H54 (cell line): ENCODE measurements around the gene GALP.
"Not testable (repeated sequence)": the region's sequence is repeated elsewhere in the genome, so short reads cannot be mapped to it uniquely, and the experiment has no call there.

Experiments used
- DNase-seq: peaks from one replicate; pipeline ENCODE4 v3.0.0; 2011; ENCODE audit warnings: low spot score, mixed read lengths; ENCODE audit not compliant: insufficient read length
- FAIRE-seq: peaks from 3 replicates; lab custom pipeline; 2011; peaks lifted over from hg19 to GRCh38; lab: Jason Lieb, UNC
- POLR2A ChIP-seq: IDR thresholded peaks from 2 replicates; pipeline ENCODE4 v1.6.1; 2011; ENCODE audit warnings: low read depth, mild to moderate bottlenecking, low read length

GALP gene

DNA sequence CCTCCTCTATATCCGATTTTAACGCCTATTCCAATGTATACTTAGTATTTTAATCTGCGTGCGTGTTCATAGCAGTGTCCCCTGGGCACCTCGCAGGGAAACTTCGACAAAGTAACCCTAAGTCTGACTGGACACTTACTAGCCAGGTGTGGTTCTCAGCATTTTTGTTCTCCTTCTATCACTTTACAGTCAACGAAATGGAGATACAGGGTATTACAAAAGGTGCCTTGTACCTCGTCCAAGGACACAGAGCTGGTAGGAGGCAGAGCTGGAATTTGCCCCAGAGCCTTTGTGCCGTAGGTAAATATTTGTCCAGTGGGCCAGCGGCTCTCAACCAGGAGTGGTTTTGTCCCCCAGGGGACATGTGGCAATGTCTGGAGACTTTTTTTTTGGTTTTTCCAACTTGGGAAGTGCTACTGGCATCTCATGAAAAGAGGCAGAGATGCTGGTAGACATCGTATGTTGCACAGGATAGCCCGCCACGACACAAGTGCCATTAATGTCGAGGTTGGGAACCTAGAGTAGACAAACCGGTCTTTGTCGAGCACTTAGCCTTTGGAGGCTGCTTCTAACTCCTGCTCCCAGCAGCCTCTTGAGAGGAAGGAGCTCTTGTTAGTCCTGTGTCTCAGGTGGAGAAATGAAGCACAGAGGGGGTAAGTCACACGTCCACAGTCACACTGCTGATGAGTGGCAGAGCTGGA, 33.6 kb upstream of the GALP start:
- DNase-seq (no peak), FAIRE-seq (no peak)

DNA sequence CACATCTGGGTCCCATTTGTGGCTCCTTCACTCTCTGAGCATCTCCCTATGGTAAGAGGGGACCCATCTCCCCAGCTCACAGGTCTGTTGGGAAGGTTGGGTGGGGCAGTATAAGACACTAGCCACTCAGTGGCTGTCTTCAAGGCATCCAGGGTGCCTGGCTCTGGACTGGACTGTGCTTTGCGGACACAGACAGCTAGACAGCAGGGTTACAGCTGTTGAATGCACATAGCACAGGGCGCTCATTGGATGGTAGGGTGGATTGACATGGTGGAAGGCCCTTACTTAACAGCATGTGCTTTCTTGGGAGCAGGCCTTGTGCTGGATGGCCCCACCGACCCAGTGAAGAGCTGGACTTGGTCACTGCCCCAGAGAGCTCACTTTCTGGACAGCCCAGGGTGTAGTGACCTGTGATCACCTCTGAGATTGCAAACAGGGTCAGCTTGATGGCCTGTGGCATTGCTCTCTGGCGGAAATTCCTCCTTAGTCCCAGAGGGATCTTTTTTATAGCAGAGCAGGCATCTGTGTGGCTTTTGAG, 32.8 kb upstream of the GALP start:
- no peak for FAIRE-seq
- no peak for TF ChIP-seq POLR2A
- DNase-seq: no peak

More for the DNA sequence above, 33.6 kb upstream of the GALP start:
- no peak for TF ChIP-seq POLR2A

DNA sequence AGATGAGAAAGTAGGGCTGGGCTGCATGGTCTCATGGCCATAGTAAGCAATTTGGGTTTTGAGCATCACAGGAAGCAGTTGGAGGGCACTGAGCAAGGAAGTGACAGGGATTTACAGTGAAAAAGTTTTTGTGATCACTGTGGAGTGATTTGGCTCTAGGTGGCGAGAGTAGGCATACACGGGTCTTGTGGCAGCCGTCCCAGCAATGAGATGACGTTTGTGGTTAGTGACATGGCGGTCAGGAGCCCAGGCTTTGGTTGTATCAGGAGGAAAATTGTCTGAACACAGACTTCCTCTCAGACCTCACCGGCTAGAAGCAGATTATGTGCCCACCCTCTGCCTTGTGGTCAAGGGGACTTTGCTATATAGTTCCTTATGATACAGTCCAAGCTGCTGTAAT, 31.4 kb upstream of the GALP start:
- no peak for DNase-seq
- no peak for TF ChIP-seq POLR2A
- no peak for FAIRE-seq

DNA sequence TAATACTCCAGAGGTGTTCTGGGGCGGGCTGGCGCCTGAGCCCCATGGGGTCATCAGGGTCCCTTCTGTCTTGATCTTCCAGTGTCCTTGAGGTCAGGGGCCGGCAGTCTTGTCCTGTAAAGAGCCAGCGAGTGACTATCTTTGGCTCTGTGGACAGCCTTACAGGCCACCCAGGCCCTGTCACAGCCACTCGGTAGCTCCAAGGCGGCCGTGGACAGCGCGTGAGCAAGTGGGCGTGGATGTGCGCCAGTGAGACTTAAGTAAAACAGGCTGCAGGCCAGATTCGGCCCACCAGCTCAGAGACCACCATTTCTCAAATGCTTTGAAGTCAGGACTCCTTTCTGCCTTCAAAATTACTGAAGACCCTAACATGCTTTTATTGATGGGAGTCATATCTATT, 31.0 kb upstream of the GALP start:
- no peak for FAIRE-seq
- TF ChIP-seq POLR2A: no peak
- no peak for DNase-seq

DNA sequence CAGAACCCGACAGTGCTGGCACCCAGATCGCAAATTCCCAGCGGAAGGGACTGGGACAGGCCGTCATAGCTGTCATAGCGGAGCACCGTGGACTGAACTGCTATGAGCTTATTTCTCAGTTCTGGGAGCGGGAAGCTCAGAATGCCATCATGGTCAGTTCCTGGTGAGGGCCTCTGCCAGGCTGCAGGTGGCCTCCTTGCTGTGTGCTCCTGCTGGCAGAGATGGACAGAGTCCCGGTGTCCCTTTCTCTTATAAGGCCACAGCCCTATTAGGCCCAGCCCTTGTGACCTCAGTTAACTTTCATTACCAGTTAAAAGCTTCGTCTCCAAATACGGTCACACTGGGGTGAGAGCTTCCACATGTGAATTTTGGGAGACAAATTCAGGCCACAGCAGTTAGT, 30.1 kb upstream of the GALP start:
- DNase-seq (no peak), FAIRE-seq (no peak)
- TF ChIP-seq POLR2A: no peak

DNA sequence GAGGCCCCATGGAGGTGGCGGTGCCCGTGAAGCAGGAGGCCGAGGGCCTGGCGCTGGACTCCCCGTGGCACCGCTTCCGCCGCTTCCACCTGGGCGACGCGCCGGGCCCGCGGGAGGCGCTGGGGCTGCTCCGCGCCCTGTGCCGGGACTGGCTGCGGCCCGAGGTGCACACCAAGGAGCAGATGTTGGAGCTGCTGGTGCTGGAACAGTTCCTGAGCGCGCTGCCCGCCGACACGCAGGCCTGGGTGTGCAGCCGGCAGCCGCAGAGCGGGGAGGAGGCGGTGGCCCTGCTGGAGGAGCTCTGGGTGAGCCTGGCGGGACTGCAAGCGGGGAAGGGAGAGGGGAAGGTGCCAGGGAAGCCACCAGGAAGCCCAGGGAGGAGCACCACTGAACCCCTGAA, 28.9 kb upstream of the GALP start:
- DNase-seq (no peak), FAIRE-seq (no peak)
- no peak for TF ChIP-seq POLR2A

DNA sequence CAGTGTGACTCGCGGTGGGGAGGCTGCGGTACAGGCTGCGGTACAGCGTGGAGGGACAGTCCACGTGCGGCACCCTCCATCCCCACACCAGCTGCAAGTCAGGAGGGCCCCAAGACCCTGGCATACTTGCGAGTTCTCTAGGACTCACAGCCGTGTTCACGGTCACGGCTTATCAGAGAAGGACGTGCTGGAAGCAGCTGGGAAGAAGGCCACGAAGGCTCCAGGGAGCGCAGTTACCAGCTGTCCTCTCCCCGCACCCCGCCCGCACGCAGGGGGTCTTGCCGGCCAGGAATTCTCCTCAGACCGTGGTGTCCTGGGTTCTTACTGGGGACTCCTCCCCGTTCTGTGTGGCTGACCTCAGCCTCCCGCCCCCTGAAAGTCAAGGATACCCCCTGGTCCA, 28.5 kb upstream of the GALP start:
- DNase-seq (no peak), FAIRE-seq (no peak)
- no peak for TF ChIP-seq POLR2A

DNA sequence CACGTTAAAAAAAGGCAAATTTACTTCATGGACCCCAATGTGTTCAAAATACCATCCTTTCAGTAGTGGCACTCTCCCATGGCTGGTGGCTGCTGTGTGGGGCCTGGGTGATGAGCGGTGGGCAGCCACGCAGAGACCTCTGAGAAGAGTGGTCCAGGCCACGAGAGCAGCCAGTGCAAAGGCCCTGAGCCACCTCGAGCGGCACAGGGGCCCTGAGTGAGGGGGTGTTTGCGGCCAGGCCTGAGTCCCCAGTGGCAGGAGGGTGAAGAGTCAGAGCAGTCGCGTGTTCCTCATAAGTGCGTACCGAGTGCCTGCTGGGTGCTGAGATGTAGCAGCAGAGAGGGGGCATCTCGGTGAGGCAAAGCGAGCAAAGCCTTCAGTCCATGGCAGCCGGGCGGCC, 27.7 kb upstream of the GALP start:
- no peak for TF ChIP-seq POLR2A
- DNase-seq: no peak
- FAIRE-seq: no peak

DNA sequence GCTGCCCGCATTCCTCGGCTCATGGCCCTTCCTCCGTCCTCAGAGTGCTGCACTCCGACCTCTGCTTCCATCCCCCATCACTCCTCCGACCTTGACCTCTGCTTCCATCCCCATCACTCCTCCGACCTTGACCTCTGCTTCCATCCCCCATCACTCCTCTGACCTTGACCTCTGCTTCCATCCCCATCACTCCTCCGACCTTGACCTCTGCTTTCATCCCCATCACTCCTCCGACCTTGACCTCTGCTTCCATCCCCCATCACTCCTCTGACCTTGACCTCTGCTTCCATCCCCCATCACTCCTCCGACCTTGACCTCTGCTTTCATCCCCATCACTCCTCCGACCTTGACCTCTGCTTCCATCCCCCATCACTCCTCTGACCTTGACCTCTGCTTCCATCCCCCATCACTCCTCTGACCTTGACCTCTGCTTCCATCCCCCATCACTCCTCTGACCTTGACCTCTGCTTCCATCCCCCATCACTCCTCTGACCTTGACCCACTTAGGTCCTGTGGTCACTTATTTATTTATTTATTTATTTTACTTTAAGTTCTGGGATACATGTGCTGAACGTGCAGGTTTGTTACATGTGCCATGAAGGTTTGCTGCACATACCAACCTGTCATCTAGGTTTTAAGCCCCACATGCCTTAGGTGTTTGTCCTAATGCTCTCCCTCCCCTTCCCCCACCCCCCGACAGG, 26.7 kb upstream of the GALP start:
- DNase-seq, FAIRE-seq: not testable (repeated sequence)

DNA sequence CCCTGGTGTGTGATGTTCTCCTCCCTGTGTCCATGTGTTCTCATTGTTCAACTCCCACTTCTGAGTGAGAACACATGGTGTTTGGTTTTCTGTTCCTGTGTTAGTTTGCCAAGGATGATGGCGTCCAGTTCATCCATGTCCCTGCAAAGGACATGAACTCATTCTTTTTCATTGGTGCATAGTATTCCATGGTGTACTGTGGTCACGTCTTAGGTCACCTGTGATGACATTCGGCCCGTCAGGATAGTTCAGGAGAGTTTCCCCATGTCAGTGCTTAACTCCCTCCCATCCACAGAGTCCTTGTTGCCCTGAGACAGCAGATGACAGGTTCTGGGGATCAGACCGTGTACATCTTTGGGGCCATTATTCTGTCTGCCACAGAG, 26.2 kb upstream of the GALP start:
- no peak for FAIRE-seq
- DNase-seq: no peak
- TF ChIP-seq POLR2A: no peak

DNA sequence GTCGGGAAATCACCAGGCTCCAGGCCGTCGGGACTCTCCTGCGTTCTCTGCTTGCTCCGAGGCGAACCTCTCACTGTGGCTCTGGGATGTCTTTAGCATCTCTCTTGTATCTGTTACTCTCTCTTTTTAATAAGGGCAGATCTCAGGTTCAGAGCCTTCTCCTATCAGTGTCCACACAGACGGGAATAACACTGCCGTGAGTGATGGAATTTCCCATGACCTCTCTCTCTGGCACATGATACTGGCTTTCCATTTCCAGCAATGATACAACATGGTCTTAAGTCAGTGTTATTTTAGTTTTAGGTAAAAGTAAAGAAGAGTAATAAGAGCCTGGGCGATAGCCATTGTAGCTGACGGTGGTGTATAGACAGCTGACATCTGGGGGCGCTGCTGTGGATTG, 25.4 kb upstream of the GALP start:
- FAIRE-seq: no peak

DNA sequence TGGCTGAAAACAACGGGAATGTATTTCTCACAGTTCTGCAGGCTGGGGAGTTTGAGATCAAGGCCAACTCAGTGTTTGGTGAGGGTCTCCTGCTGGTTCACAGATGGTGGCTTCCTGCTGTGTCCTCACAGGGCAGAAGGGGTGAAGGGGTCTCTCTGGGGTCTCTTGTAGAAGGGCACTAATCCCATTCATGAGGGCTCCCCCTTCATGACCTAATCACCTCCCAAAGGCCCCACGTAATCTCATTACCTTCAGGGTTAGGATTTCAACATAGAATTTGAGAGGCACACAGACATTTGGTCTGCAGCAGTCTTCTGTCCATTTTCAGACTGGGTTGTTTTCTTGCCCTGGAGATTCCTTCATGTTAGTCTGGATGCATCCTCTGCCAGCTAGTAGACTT, 23.2 kb upstream of the GALP start:
- FAIRE-seq: no peak
- TF ChIP-seq POLR2A: no peak

More for the DNA sequence above, 25.4 kb upstream of the GALP start:
- no peak for TF ChIP-seq POLR2A
- DNase-seq: no peak

DNA sequence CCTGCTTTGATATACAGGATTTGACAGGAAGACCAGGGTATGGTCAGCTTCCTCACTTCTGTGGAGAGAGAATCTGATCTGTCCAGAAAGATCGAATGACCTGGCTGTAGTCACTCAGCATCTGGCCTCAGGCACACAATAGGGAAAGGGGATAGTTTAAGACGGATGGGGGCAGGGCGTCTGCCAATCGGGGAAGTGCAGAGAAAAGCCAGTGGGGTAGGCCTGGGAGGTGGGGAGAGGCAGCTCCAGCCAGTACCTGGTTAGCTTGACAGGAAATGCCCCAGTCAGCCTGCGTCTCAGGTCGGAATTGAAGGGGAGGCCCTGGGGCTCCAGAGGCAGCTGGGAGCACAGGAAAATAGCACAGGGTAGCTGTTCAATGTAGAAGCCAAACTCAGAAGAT, 22.3 kb upstream of the GALP start:
- FAIRE-seq: no peak
- TF ChIP-seq POLR2A: no peak
- no peak for DNase-seq

More for the DNA sequence above, 23.2 kb upstream of the GALP start:
- no peak for DNase-seq

DNA sequence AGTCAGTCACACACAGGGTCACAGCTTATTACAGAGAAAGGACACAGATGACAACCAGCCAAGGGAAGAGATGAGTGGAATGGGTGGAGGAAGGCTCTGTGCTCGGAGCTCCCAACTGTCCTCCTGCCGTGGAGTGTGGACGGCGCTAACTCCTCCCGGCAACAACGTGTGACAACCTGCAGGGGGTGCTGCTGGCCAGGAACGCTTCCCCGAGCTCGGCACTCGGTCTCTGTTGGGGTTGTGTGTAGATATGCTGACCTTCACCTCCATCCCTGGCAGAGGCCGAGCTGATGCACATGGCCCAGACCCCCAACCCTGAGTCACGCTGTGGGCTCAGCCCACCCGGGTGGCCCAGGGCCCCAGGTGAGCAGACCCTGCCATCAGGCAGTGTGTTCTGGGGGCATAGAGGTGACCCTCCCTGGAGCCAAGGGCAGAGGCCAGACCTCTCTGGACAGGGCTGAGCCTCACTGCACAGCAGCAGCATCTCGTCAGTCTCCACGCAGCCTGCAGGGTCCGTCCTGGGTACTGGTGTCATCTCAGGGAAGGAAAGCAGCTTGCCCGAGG, 20.6 kb upstream of the GALP start:
- FAIRE-seq: no peak
- no peak for DNase-seq
- TF ChIP-seq POLR2A: no peak

DNA sequence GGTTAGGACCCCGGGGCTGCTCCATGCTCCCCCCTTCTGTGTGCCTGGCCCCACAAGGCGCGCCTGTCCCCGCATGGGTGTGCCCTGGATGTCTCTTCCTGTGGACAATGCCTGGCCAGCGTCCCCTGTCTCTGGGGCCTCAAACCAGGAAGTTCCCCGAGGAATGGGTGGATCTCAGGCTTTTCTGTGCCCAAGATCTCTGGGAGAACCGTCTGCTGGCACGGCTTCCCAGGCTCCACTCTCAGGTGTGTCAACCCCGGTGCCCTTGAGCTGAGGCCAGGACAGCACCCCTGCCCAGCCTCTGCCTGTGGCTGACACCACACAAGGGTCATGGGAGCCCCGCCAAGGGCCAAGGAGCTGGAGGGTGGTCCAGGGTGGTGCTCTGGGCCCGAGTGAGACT, 19.0 kb upstream of the GALP start:
- FAIRE-seq: no peak
- no peak for DNase-seq
- no peak for TF ChIP-seq POLR2A
